IPS DF 6.9 (cell line): Measurements from ENCODE around the gene GBP7.

Experiments used
- DNase-seq: peaks from one replicate; pipeline ENCODE4 v3.0.0-alpha.2; 2013; ENCODE audit warnings: low read depth, low spot score
- H3K27ac ChIP-seq: one replicate; pipeline ENCODE4 v1.5.1; 2013; ENCODE audit warnings: low read length, control low read depth
- H3K27me3 ChIP-seq: 2 replicates; pipeline ENCODE4 v1.6.1; 2013; ENCODE audit warnings: mild to moderate bottlenecking, low read length; ENCODE audit not compliant: control insufficient read depth, insufficient read depth
- H3K36me3 ChIP-seq: 2 replicates; pipeline ENCODE4 v1.6.1; 2013; ENCODE audit warnings: low read length; ENCODE audit not compliant: control insufficient read depth, insufficient read depth
- H3K4me1 ChIP-seq: 2 replicates; pipeline ENCODE4 v1.6.1; 2013; ENCODE audit warnings: low read length; ENCODE audit not compliant: control insufficient read depth, insufficient read depth
- H3K4me3 ChIP-seq: 2 replicates; pipeline ENCODE4 v1.5.1; 2013; ENCODE audit warnings: mild to moderate bottlenecking, low read length
- H3K9me3 ChIP-seq: 2 replicates; pipeline ENCODE4 v1.6.1; 2013; ENCODE audit warnings: low read length, inconsistent platforms; ENCODE audit not compliant: control insufficient read depth, insufficient read depth

The GBP7 gene

GRCh38 chr1:89085781-89086180 is 90.0 kb downstream of the GBP7 start:
- Histone ChIP-seq H3K9me3 (no peaks in the 10 kb centered on the region), H3K27me3 (no peaks in the 10 kb centered on the region), H3K4me3 (no peak overlapping the region), H3K36me3 (no peaks in the 10 kb centered on the region), H3K27ac (no peak overlapping the region), H3K4me1 (no peaks in the 10 kb centered on the region)
- DNase-seq = peak; percentile 45
